C4-2B (cell line): Measurements from ENCODE around the gene DLX4.

Experiments
- ZFX ChIP-seq: fragments of 450-650 bp; IDR thresholded peaks from 2 replicates; pipeline ENCODE4 v1.6.1; 2017
- TF ChIP-seq, protein P1 (sequence below): fragments of 450-650 bp; conservative IDR thresholded peaks from 2 replicates; pipeline ENCODE4 v1.5.1; 2017; ENCODE audit warnings: mild to moderate bottlenecking

- TF ChIP-seq, protein P1, sequence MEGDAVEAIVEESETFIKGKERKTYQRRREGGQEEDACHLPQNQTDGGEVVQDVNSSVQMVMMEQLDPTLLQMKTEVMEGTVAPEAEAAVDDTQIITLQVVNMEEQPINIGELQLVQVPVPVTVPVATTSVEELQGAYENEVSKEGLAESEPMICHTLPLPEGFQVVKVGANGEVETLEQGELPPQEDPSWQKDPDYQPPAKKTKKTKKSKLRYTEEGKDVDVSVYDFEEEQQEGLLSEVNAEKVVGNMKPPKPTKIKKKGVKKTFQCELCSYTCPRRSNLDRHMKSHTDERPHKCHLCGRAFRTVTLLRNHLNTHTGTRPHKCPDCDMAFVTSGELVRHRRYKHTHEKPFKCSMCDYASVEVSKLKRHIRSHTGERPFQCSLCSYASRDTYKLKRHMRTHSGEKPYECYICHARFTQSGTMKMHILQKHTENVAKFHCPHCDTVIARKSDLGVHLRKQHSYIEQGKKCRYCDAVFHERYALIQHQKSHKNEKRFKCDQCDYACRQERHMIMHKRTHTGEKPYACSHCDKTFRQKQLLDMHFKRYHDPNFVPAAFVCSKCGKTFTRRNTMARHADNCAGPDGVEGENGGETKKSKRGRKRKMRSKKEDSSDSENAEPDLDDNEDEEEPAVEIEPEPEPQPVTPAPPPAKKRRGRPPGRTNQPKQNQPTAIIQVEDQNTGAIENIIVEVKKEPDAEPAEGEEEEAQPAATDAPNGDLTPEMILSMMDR, result no peak
- TF ChIP-seq ZFX, result no peak
These were observed 21.9 kb downstream of the DLX4 start for GRCh38 chr17:49990921-49991320.
